K562 (cell line): Measurements from ENCODE around the gene VPS13D. TPM values are rescaled to one million over a fixed set of nuclear protein-coding genes. Genes with fewer than 3 reads are reported as not detected.

Experiments used
- ATAC-seq: fragments of 200-7000 bp; cut with Tn5 transposase; 3 replicates; pipeline ENCODE4 v1.9.1; 2020; ENCODE audit warnings: moderate library complexity
- BruUV-seq: library from RNA; stranded (reverse); fragments of 400-500 nt; replicated peaks from 2 replicates; lab custom pipeline; 2021; lab: Mats Ljungman, UMichigan
- CTCF ChIA-PET: fragments of 300-600 bp; formaldehyde crosslinking; extraction: SDS; loops from one replicate; lab custom pipeline; 2021; ENCODE audit warnings: low intra/inter-chr PET ratio; lab: Yijun Ruan, JAX
- POLR2A ChIA-PET: fragments of 300-600, 350-650 bp; sonication (Branson Sonifier 250); formaldehyde crosslinking; extraction: SDS; loops from one replicate; lab custom pipeline; 2021; ENCODE audit warnings: antibody characterized with exemption, inconsistent platforms; lab: Yijun Ruan, JAX
- DNase-seq, 4 experiments: peaks; one replicate each; pipeline versions ENCODE4 v3.0.0 to v3.0.0-alpha.2; 2011 to 2018; ENCODE audit warnings: low spot score in 3 of 4, mixed read lengths in 3 of 4; ENCODE audit errors: extremely low read depth in 1 of 4
- FAIRE-seq: peaks from 2 replicates; lab custom pipeline; 2011; peaks lifted over from hg19 to GRCh38; lab: Jason Lieb, UNC
- H2AFZ ChIP-seq: 2 replicates; pipeline ENCODE4 v1.6.0; 2011; ENCODE audit warnings: low read depth, low read length, control low read depth, inconsistent platforms
- H3K27ac ChIP-seq: fragments of 200-600 bp; 3 replicates; pipeline ENCODE4 v1.8.0; 2011; ENCODE audit warnings: low read depth, mild to moderate bottlenecking, control low read depth, inconsistent platforms, low read length, moderate library complexity, mixed read lengths; ENCODE audit errors: extremely low read depth
- H3K27me3 ChIP-seq, 2 experiments: fragments of 300-600 bp in 1 of 2; 2 replicates in 1 of 2; 3 replicates in 1 of 2; pipeline versions ENCODE4 v1.6.0 to v1.8.0; 2011; ENCODE audit warnings: inconsistent platforms in 2 of 2, low read length in 2 of 2, mild to moderate bottlenecking in 1 of 2, mixed read lengths in 1 of 2, moderate library complexity in 1 of 2; ENCODE audit not compliant: control insufficient read depth in 2 of 2, insufficient read depth in 2 of 2
- H3K36me3 ChIP-seq: fragments of 300-600 bp; 3 replicates; pipeline ENCODE4 v1.8.0; 2011; ENCODE audit warnings: mild to moderate bottlenecking, low read length, inconsistent platforms; ENCODE audit not compliant: control insufficient read depth, insufficient read depth
- H3K4me1 ChIP-seq, 2 experiments: fragments of 200-600 bp in 1 of 2; replicated peaks in 1 of 2; 2 replicates in 1 of 2; 3 replicates in 1 of 2; pipeline versions ENCODE4 v1.5.1 to v1.8.0; 2011; ENCODE audit warnings: inconsistent platforms in 2 of 2, low read length in 2 of 2, mild to moderate bottlenecking in 1 of 2, mixed read lengths in 1 of 2, moderate library complexity in 1 of 2; ENCODE audit not compliant: control insufficient read depth in 2 of 2, insufficient read depth in 2 of 2
- H3K4me2 ChIP-seq: 2 replicates; pipeline ENCODE4 v1.6.1; 2011; ENCODE audit warnings: low read length, control low read depth, inconsistent platforms, mixed read lengths; ENCODE audit not compliant: insufficient read depth
- H3K4me3 ChIP-seq: fragments of 200-600 bp; sonication (generic), shearing (Covaris generic); 2 replicates; pipeline ENCODE4 v1.5.1; 2016; ENCODE audit warnings: control low read depth, inconsistent platforms
- H3K79me2 ChIP-seq: fragments of 200-600 bp; 3 replicates; pipeline ENCODE4 v1.8.0; 2011; ENCODE audit warnings: low read length, inconsistent platforms; ENCODE audit not compliant: control insufficient read depth, insufficient read depth
- H3K9ac ChIP-seq, 2 experiments: 2 replicates each; pipeline versions ENCODE4 v1.6.0 to v1.6.1; 2011; ENCODE audit warnings: low read depth in 2 of 2, low read length in 2 of 2, control low read depth in 1 of 2, inconsistent platforms in 1 of 2, mild to moderate bottlenecking in 1 of 2, mixed read lengths in 1 of 2; ENCODE audit not compliant: insufficient read depth in 1 of 2
- H3K9me1 ChIP-seq: one replicate; pipeline ENCODE4 v1.6.0; 2011; ENCODE audit warnings: inconsistent platforms, mild to moderate bottlenecking, low read length, moderate library complexity; ENCODE audit not compliant: control insufficient read depth, insufficient read depth
- H3K9me3 ChIP-seq: replicated peaks from 2 replicates; pipeline ENCODE4 v1.5.1; 2011; ENCODE audit warnings: low read depth, low read length, inconsistent platforms; ENCODE audit not compliant: control insufficient read depth, insufficient read depth
- H4K20me1 ChIP-seq: replicated peaks from 2 replicates; pipeline ENCODE4 v1.6.1; 2011; ENCODE audit warnings: low read length, inconsistent platforms, mixed read lengths; ENCODE audit not compliant: control insufficient read depth, insufficient read depth
- CBX1 ChIP-seq: sonication (generic); IDR thresholded peaks from 2 replicates; pipeline ENCODE4 v1.6.1; 2016; ENCODE audit warnings: antibody characterized with exemption, low read depth, mild to moderate bottlenecking
- HDAC3 ChIP-seq: fragments of 450-650 bp; IDR thresholded peaks from 2 replicates; pipeline ENCODE4 v1.6.1; 2018; ENCODE audit warnings: borderline replicate concordance, mild to moderate bottlenecking, moderate library complexity; ENCODE audit not compliant: partially characterized antibody
- HMBOX1 ChIP-seq: sonication (generic); IDR thresholded peaks from 2 replicates; pipeline ENCODE4 v1.6.1; 2016
- ID3 ChIP-seq, 2 experiments: fragments of 250-450 bp in 1 of 2; fragments of 450-650 bp in 1 of 2; sonication (Bioruptor Pico) in 1 of 2; IDR thresholded peaks; 2 replicates each; pipeline versions ENCODE4 v1.6.1 to v1.8.0; 2016 to 2021; ENCODE audit warnings: mild to moderate bottlenecking in 2 of 2, moderate library complexity in 2 of 2, missing compliant biosample characterization in 1 of 2, missing genetic modification characterization in 1 of 2
- MEIS2 ChIP-seq: fragments of 450-650 bp; IDR thresholded peaks from 2 replicates; pipeline ENCODE4 v1.6.1; 2014; ENCODE audit warnings: mild to moderate bottlenecking; ENCODE audit not compliant: partially characterized antibody
- NR2C2 ChIP-seq, 2 experiments: fragments of 200-800 bp in 1 of 2; sonication (Bioruptor generic) in 1 of 2; sonication (generic) in 1 of 2; formaldehyde crosslinking in 1 of 2; IDR thresholded peaks; 2 replicates each; pipeline versions ENCODE4 v1.6.1 to v1.8.0; 2016 to 2022; ENCODE audit warnings: mild to moderate bottlenecking in 1 of 2, missing compliant biosample characterization in 1 of 2, missing genetic modification characterization in 1 of 2, missing genetic modification reagents in 1 of 2
- PKNOX1 ChIP-seq: fragments of 450-650 bp; IDR thresholded peaks from 2 replicates; pipeline ENCODE4 v1.6.1; 2016
- UBTF ChIP-seq, 2 experiments: IDR thresholded peaks; 2 replicates each; pipeline ENCODE4 v1.6.1; 2012; ENCODE audit warnings: improper control_type of control experiment in 2 of 2, low read depth in 2 of 2, low read length in 2 of 2, borderline replicate concordance in 1 of 2
- ZBTB33 ChIP-seq: sonication (generic); formaldehyde crosslinking; IDR thresholded peaks from 2 replicates; pipeline ENCODE4 v1.8.1; 2023; ENCODE audit warnings: mild to moderate bottlenecking, missing genetic modification reagents
- ZFP91 ChIP-seq: sonication (generic); formaldehyde crosslinking; IDR thresholded peaks from 2 replicates; pipeline ENCODE4 v1.8.0; 2022; ENCODE audit warnings: mild to moderate bottlenecking, missing genetic modification reagents
- WGBS: fragments of 100-300 bp; shearing (Covaris generic); methylation state at CpG from one replicate; pipeline ENCODE4 v1.1.6; 2016; ENCODE audit warnings: low coverage, mixed read lengths; ENCODE audit not compliant: insufficient coverage; ENCODE audit errors: missing lambda C conversion rate; 5-methylcytosine and 5-hydroxymethylcytosine counted together
- in situ Hi-C: fragments of 300-500 bp; cut with MboI; formaldehyde crosslinking; loops from 4 replicates; pipeline ENCODE4 v1.15.0; 2018; ENCODE audit warnings: inconsistent platforms, mixed read lengths
- intact Hi-C: fragments of 100-400 bp; cut with micrococcal nuclease; formaldehyde crosslinking; loops from 2 replicates; pipeline ENCODE4 v1.14.2; 2022
- polyA plus RNA-seq, 8 experiments: library from polyadenylated mRNA; depleted of rRNA in 4 of 8; stranded (reverse) in 5 of 8; unstranded in 3 of 8; fragments of >200 nt; fragmentation: Nextera tagmentation in 2 of 8; fragmentation: Illumina TruSeq in 1 of 8; extraction: Ambion mirVana in 2 of 8; extraction: Trizol in 1 of 8; gene quantifications; 2 replicates each; pipeline versions ENCODE4 v1.2.1 to v1.2.3, GENCODE V29; 2011 to 2014; ENCODE audit warnings: inconsistent platforms in 1 of 8, missing spikeins in 1 of 8
- total RNA-seq, 7 experiments: library from RNA; depleted of rRNA in 6 of 7; stranded (reverse); fragments of >200 nt in 6 of 7; fragmentation: Illumina TruSeq in 2 of 7; extraction: Trizol in 2 of 7; gene quantifications; 2 replicates each; pipeline versions ENCODE4 v1.2.1 to v1.2.3, GENCODE V29; 2011 to 2021; ENCODE audit warnings: low replicate concordance in 1 of 7

The VPS13D gene
- total and polyA plus RNA-seq, 9 of the 15 experiments (the other 6 are each of a cell fraction or from before 2014, with no cell fraction given): 6.1 to 51.5 (median 38.5) TPM

GRCh38 chr1:12475530-12475934, 245.7 kb downstream of the VPS13D start:
- ATAC-seq (no peak; the same call in 2 of the 3 replicates), DNase-seq (peak in 1 of 4 experiments; percentile 70), FAIRE-seq (peak; percentile 15)
- Histone ChIP-seq H3K36me3 (peaks cover 54% of the 10 kb centered on the region), H3K79me2 (peaks cover 7% of the 10 kb centered on the region; the same call in 1 of the 3 replicates), H3K27ac (peak overlapping the region; percentile 92; the same call in 2 of the 3 replicates), H3K4me2 (no peak overlapping the region), H2AFZ (no peak overlapping the region), H3K9me1 (no peaks in the 10 kb centered on the region), H3K9ac (peak overlapping the region in 1 of 2 experiments; percentile 17; a peak in 1 of 4 replicates), H3K4me1 (peaks cover 46 to 89% of the 10 kb centered on the region in 2 experiments), H4K20me1 (no peaks in the 10 kb centered on the region), H3K9me3 (peaks cover 4% of the 10 kb centered on the region; the same call in 1 of the 2 replicates), H3K27me3 (no peaks in the 10 kb centered on the region), H3K4me3 (no peak overlapping the region)
- BruUV-seq: no TSS peak
- WGBS: 43% methylated on average over 3 of the region's 3 CpGs
- intact Hi-C loops (loop anchor here (5.0 kb wide), 3 partner anchors 52 to 142 kb away; partner anchors contain the start of gene DHRS3), in situ Hi-C loops (no loop called here)
- POLR2A ChIA-PET: interaction anchor here (0.7 to 3.0 kb wide), 10 partner anchors 9 to 154 kb away, joined by 3 to 10 read pairs (median 3); no protein-coding TSS in a partner anchor
- CTCF ChIA-PET: no interaction called here
- TF ChIP-seq ID3 (CRISPR knock-in tag; IDR thresholded peaks at IDR 0.05): no peak
- TF ChIP-seq ID3 (tag; IDR thresholded peaks at IDR 0.05): 0 out of 2 replicates have a peak, but pooled peaks have one; percentile 31
- 0 out of 4 replicates have a peak, but pooled peaks of 1 of the 2 experiments have one; percentile 7 for TF ChIP-seq UBTF (IDR thresholded peaks at IDR 0.05; ENCODE audit: borderline replicate concordance in 1 of 2, low read depth in 2 of 2, low read length in 2 of 2)
- TF ChIP-seq ZFP91 (CRISPR knock-in tag): no peak
- TF ChIP-seq PKNOX1: peak; percentile 46
- 0 out of 2 replicates have a peak, but pooled peaks have one; percentile 29 for TF ChIP-seq HMBOX1
- TF ChIP-seq ZBTB33 (CRISPR knock-in tag): 0 out of 2 replicates have a peak, but pooled peaks have one; percentile 17
- no peak for TF ChIP-seq CBX1
- no peak for TF ChIP-seq NR2C2 (CRISPR knock-in tag; IDR thresholded peaks at IDR 0.05)
- TF ChIP-seq NR2C2 (tag; IDR thresholded peaks at IDR 0.05): 0 out of 2 replicates have a peak, but pooled peaks have one; percentile 15
- no peak for TF ChIP-seq HDAC3
- peak; percentile 65 for TF ChIP-seq MEIS2
